Measurements from ENCODE around the gene PTPMT1.

The PTPMT1 gene

GRCh38 chr11:47586098-47586855, 20.9 kb downstream of the PTPMT1 start, which contains the start of gene FAM180B:
Gene FAM180B, plus strand, starts transcription at chr11:47586678. Its CDS starts 91 bp downstream, at chr11:47586769.
- Histone ChIP-seq H3K36me3 (ENCODE audit: control insufficient read depth in 4 of 4, insufficient read depth in 4 of 4, low read length in 3 of 4) (peaks cover 3 to 76% (median 40%) of the 10 kb centered on the region in 4 experiments), H3K9me3 (ENCODE audit: control extremely low read depth in 1 of 5, control insufficient read depth in 4 of 5, insufficient read depth in 2 of 5, low read depth in 1 of 5, low read length in 4 of 5) (no peaks in the 10 kb centered on the region), H3K4me1 (ENCODE audit: control extremely low read depth in 1 of 4, control insufficient read depth in 4 of 4, insufficient read depth in 4 of 4, low read length in 3 of 4) (peaks cover 0 to 48% (median 44%) of the 10 kb centered on the region in 4 experiments), H3K4me3 (ENCODE audit: control insufficient read depth in 1 of 7, extremely low read depth in 1 of 7, insufficient read depth in 4 of 7, low read depth in 2 of 7, low read length in 6 of 7) (peak within 1 kb of the TSS in 2 of 7 experiments; percentile 53 to 61), H3K27ac (ENCODE audit: insufficient read depth in 1 of 2, low read depth in 1 of 2, low read length in 2 of 2, poor library complexity in 1 of 2, severe bottlenecking in 2 of 2) (peak within 1 kb of the TSS in 1 of 2 experiments; percentile 45), H3K27me3 (replicated peaks in 2 of 5; ENCODE audit: control insufficient read depth in 4 of 5, insufficient read depth in 5 of 5, low read length in 4 of 5) (no peaks in the 10 kb centered on the region)
- CTCF ChIA-PET: interaction anchor here (0.6 to 1.9 kb wide), 5 partner anchors 8 to 34 kb away, joined by 3 to 10 read pairs (median 3); partner anchors contain the start of gene CELF1
- DNase-seq: no peak
- 83% methylated on average over 7 of the region's 12 CpGs for WGBS (ENCODE audit: insufficient coverage)
- POLR2A ChIA-PET: interaction anchor here (0.6 kb wide), 1 partner anchor 8 kb away, joined by 3 read pairs; the partner anchor contains the start of genes KBTBD4 and NDUFS3

GRCh38 chr11:47587039-47587716, 21.8 kb downstream of the PTPMT1 start:
- peak overlapping the region in 2 of 7 experiments; percentile 53 to 61 for H3K4me3 ChIP-seq (ENCODE audit: control insufficient read depth in 1 of 7, extremely low read depth in 1 of 7, insufficient read depth in 4 of 7, low read depth in 2 of 7, low read length in 6 of 7)
- peaks cover 0 to 55% (median 53%) of the 10 kb centered on the region in 4 experiments for H3K4me1 ChIP-seq (ENCODE audit: control extremely low read depth in 1 of 4, control insufficient read depth in 4 of 4, insufficient read depth in 4 of 4, low read length in 3 of 4)
- H3K36me3 ChIP-seq (ENCODE audit: control insufficient read depth in 4 of 4, insufficient read depth in 4 of 4, low read length in 3 of 4): peaks cover 3 to 67% (median 32%) of the 10 kb centered on the region in 4 experiments
- no peak for DNase-seq
- no peaks in the 10 kb centered on the region for H3K27me3 ChIP-seq (replicated peaks in 2 of 5; ENCODE audit: control insufficient read depth in 4 of 5, insufficient read depth in 5 of 5, low read length in 4 of 5)
- 83% methylated on average over 6 of the region's 6 CpGs for WGBS (ENCODE audit: insufficient coverage)
- ChIA-PET POLR2A (no interaction called here), CTCF (interaction anchor here (1.0 to 2.4 kb wide), 6 partner anchors 9 to 32 kb away, joined by 3 to 10 read pairs (median 6); no protein-coding TSS in a partner anchor)
- H3K27ac ChIP-seq (ENCODE audit: insufficient read depth in 1 of 2, low read depth in 1 of 2, low read length in 2 of 2, poor library complexity in 1 of 2, severe bottlenecking in 2 of 2): peak overlapping the region in 1 of 2 experiments; percentile 45
- no peaks in the 10 kb centered on the region for H3K9me3 ChIP-seq (ENCODE audit: control extremely low read depth in 1 of 5, control insufficient read depth in 4 of 5, insufficient read depth in 2 of 5, low read depth in 1 of 5, low read length in 4 of 5)

GRCh38 chr11:47587723-47588326, 22.4 kb downstream of the PTPMT1 start:
- peak; percentile 53 to 88 (median 84) for DNase-seq
- Histone ChIP-seq H3K36me3 (ENCODE audit: control insufficient read depth in 4 of 4, insufficient read depth in 4 of 4, low read length in 3 of 4) (peaks cover 3 to 61% (median 27%) of the 10 kb centered on the region in 4 experiments), H3K4me3 (ENCODE audit: control insufficient read depth in 1 of 7, extremely low read depth in 1 of 7, insufficient read depth in 4 of 7, low read depth in 2 of 7, low read length in 6 of 7) (peak overlapping the region in 5 of 7 experiments; percentile 32 to 68 (median 61)), H3K9me3 (ENCODE audit: control extremely low read depth in 1 of 5, control insufficient read depth in 4 of 5, insufficient read depth in 2 of 5, low read depth in 1 of 5, low read length in 4 of 5) (no peaks in the 10 kb centered on the region), H3K27me3 (replicated peaks in 2 of 5; ENCODE audit: control insufficient read depth in 4 of 5, insufficient read depth in 5 of 5, low read length in 4 of 5) (no peaks in the 10 kb centered on the region), H3K4me1 (ENCODE audit: control extremely low read depth in 1 of 4, control insufficient read depth in 4 of 4, insufficient read depth in 4 of 4, low read length in 3 of 4) (peaks cover 4 to 62% (median 60%) of the 10 kb centered on the region in 4 experiments), H3K27ac (ENCODE audit: insufficient read depth in 1 of 2, low read depth in 1 of 2, low read length in 2 of 2, poor library complexity in 1 of 2, severe bottlenecking in 2 of 2) (peak overlapping the region in 1 of 2 experiments; percentile 71)
- WGBS (ENCODE audit: insufficient coverage): 22% methylated on average over 13 of the region's 14 CpGs
- ChIA-PET CTCF (interaction anchor here (1.0 to 2.4 kb wide), 6 partner anchors 10 to 33 kb away, joined by 3 to 10 read pairs (median 6); no protein-coding TSS in a partner anchor), POLR2A (no interaction called here)

GRCh38 chr11:47589118-47589517, 23.7 kb downstream of the PTPMT1 start:
- ChIA-PET CTCF (interaction anchor here (2.4 kb wide), 1 partner anchor 27 kb away, joined by 10 read pairs; no protein-coding TSS in a partner anchor), POLR2A (no interaction called here)
- WGBS (ENCODE audit: insufficient coverage): 100% methylated on average over 8 of the region's 11 CpGs
- Histone ChIP-seq H3K27me3 (replicated peaks in 2 of 5; ENCODE audit: control insufficient read depth in 4 of 5, insufficient read depth in 5 of 5, low read length in 4 of 5) (no peaks in the 10 kb centered on the region), H3K27ac (ENCODE audit: insufficient read depth in 1 of 2, low read depth in 1 of 2, low read length in 2 of 2, poor library complexity in 1 of 2, severe bottlenecking in 2 of 2) (peak overlapping the region in 1 of 2 experiments; percentile 71), H3K4me3 (ENCODE audit: control insufficient read depth in 1 of 7, extremely low read depth in 1 of 7, insufficient read depth in 4 of 7, low read depth in 2 of 7, low read length in 6 of 7) (peak overlapping the region in 3 of 7 experiments; percentile 61 to 68 (median 62)), H3K4me1 (ENCODE audit: control extremely low read depth in 1 of 4, control insufficient read depth in 4 of 4, insufficient read depth in 4 of 4, low read length in 3 of 4) (peaks cover 8 to 74% (median 71%) of the 10 kb centered on the region in 4 experiments), H3K36me3 (ENCODE audit: control insufficient read depth in 4 of 4, insufficient read depth in 4 of 4, low read length in 3 of 4) (peaks cover 0 to 48% (median 17%) of the 10 kb centered on the region in 4 experiments), H3K9me3 (ENCODE audit: control extremely low read depth in 1 of 5, control insufficient read depth in 4 of 5, insufficient read depth in 2 of 5, low read depth in 1 of 5, low read length in 4 of 5) (no peaks in the 10 kb centered on the region)
- DNase-seq: no peak

- 96% methylated on average over 46 of the region's 51 CpGs for WGBS (ENCODE audit: insufficient coverage)
- POLR2A ChIA-PET: no interaction called here
- H3K36me3 ChIP-seq (ENCODE audit: control insufficient read depth in 4 of 4, insufficient read depth in 4 of 4, low read length in 3 of 4): peaks cover 0 to 45% (median 13%) of the 10 kb centered on the region in 4 experiments
- no peaks in the 10 kb centered on the region for H3K9me3 ChIP-seq (ENCODE audit: control extremely low read depth in 1 of 5, control insufficient read depth in 4 of 5, insufficient read depth in 2 of 5, low read depth in 1 of 5, low read length in 4 of 5)
- CTCF ChIA-PET: no interaction called here
- H3K27ac ChIP-seq (ENCODE audit: insufficient read depth in 1 of 2, low read depth in 1 of 2, low read length in 2 of 2, poor library complexity in 1 of 2, severe bottlenecking in 2 of 2): peak overlapping the region in 1 of 2 experiments; percentile 71
- no peak for DNase-seq
- H3K4me1 ChIP-seq (ENCODE audit: control extremely low read depth in 1 of 4, control insufficient read depth in 4 of 4, insufficient read depth in 4 of 4, low read length in 3 of 4): peaks cover 8 to 78% (median 75%) of the 10 kb centered on the region in 4 experiments
- no peak overlapping the region for H3K4me3 ChIP-seq (ENCODE audit: control insufficient read depth in 1 of 7, extremely low read depth in 1 of 7, insufficient read depth in 4 of 7, low read depth in 2 of 7, low read length in 6 of 7)
- no peaks in the 10 kb centered on the region for H3K27me3 ChIP-seq (replicated peaks in 2 of 5; ENCODE audit: control insufficient read depth in 4 of 5, insufficient read depth in 5 of 5, low read length in 4 of 5)
These were observed 24.2 kb downstream of the PTPMT1 start for GRCh38 chr11:47589584-47589976.

GRCh38 chr11:47589977-47590861, 24.8 kb downstream of the PTPMT1 start:
- H3K9me3 ChIP-seq (ENCODE audit: control extremely low read depth in 1 of 5, control insufficient read depth in 4 of 5, insufficient read depth in 2 of 5, low read depth in 1 of 5, low read length in 4 of 5): no peaks in the 10 kb centered on the region
- no peak for DNase-seq
- H3K27me3 ChIP-seq (replicated peaks in 2 of 5; ENCODE audit: control insufficient read depth in 4 of 5, insufficient read depth in 5 of 5, low read length in 4 of 5): no peaks in the 10 kb centered on the region
- 93% methylated on average over 107 of the region's 122 CpGs for WGBS (ENCODE audit: insufficient coverage)
- H3K36me3 ChIP-seq (ENCODE audit: control insufficient read depth in 4 of 4, insufficient read depth in 4 of 4, low read length in 3 of 4): peaks cover 0 to 41% (median 10%) of the 10 kb centered on the region in 4 experiments
- peak overlapping the region in 1 of 7 experiments; percentile 4 for H3K4me3 ChIP-seq (ENCODE audit: control insufficient read depth in 1 of 7, extremely low read depth in 1 of 7, insufficient read depth in 4 of 7, low read depth in 2 of 7, low read length in 6 of 7)
- H3K4me1 ChIP-seq (ENCODE audit: control extremely low read depth in 1 of 4, control insufficient read depth in 4 of 4, insufficient read depth in 4 of 4, low read length in 3 of 4): peaks cover 8 to 83% (median 77%) of the 10 kb centered on the region in 4 experiments
- ChIA-PET CTCF (no interaction called here), POLR2A (no interaction called here)
- peak overlapping the region in 1 of 2 experiments; percentile 71 for H3K27ac ChIP-seq (ENCODE audit: insufficient read depth in 1 of 2, low read depth in 1 of 2, low read length in 2 of 2, poor library complexity in 1 of 2, severe bottlenecking in 2 of 2)

All from common myeloid progenitor, CD34-positive (primary cell).